ENCODE results near the gene ZNF821. TPM values are rescaled to one million over a fixed set of nuclear protein-coding genes. Genes with fewer than 3 reads are reported as not detected.
"Not testable (repeated sequence)": the region's sequence is repeated elsewhere in the genome, so short reads cannot be mapped to it uniquely, and the experiment has no call there.

ZNF821 gene
- total RNA-seq, 1 donor from 2014 or later: 5.6 TPM

GRCh38 chr16:71837150-71837549, 46.8 kb downstream of the ZNF821 start:
- no peaks in the 10 kb centered on the region for H3K27me3 ChIP-seq
- H3K4me1 ChIP-seq: no peaks in the 10 kb centered on the region
- ATAC-seq (no peak), DNase-seq (no peak)
- intact Hi-C loops (cut with DNase I): no loop called here
- TF ChIP-seq CTCF (IDR thresholded peaks at IDR 0.05): no peak
- no peak overlapping the region for H3K27ac ChIP-seq
- H3K36me3 ChIP-seq: no peaks in the 10 kb centered on the region
- no peaks in the 10 kb centered on the region for H3K9me3 ChIP-seq
- no peak overlapping the region for H3K4me3 ChIP-seq

GRCh38 chr16:71834291-71834690, 49.7 kb downstream of the ZNF821 start:
- H3K4me3 ChIP-seq: no peak overlapping the region
- H3K9me3 ChIP-seq: no peaks in the 10 kb centered on the region
- H3K36me3 ChIP-seq: no peaks in the 10 kb centered on the region
- H3K27me3 ChIP-seq: no peaks in the 10 kb centered on the region
- H3K27ac ChIP-seq: no peak overlapping the region
- intact Hi-C loops (cut with DNase I): no loop called here
- TF ChIP-seq CTCF (IDR thresholded peaks at IDR 0.05): no peak
- no peaks in the 10 kb centered on the region for H3K4me1 ChIP-seq
- DNase-seq: no peak
- no peak for ATAC-seq

GRCh38 chr16:71832112-71832511, 51.9 kb downstream of the ZNF821 start:
- H3K27me3 ChIP-seq; H3K4me3 ChIP-seq; H3K36me3 ChIP-seq; H3K9me3 ChIP-seq; H3K27ac ChIP-seq; ATAC-seq; intact Hi-C loops (cut with DNase I); DNase-seq; H3K4me1 ChIP-seq: not testable (repeated sequence)

GRCh38 chr16:71831698-71832097, 52.3 kb downstream of the ZNF821 start:
- H3K4me3 ChIP-seq; ATAC-seq; intact Hi-C loops (cut with DNase I); H3K36me3 ChIP-seq; H3K4me1 ChIP-seq; DNase-seq; H3K27me3 ChIP-seq; H3K27ac ChIP-seq; H3K9me3 ChIP-seq: not testable (repeated sequence)

- no peaks in the 10 kb centered on the region for H3K27me3 ChIP-seq
Observed at GRCh38 chr16:71830359-71830758, 53.6 kb downstream of the ZNF821 start.

GRCh38 chr16:71826533-71827017, 57.4 kb downstream of the ZNF821 start:
- ATAC-seq: peak; percentile 66
- DNase-seq: no peak
- Histone ChIP-seq H3K4me3 (no peak overlapping the region), H3K27me3 (no peaks in the 10 kb centered on the region), H3K9me3 (no peaks in the 10 kb centered on the region), H3K4me1 (no peaks in the 10 kb centered on the region), H3K36me3 (no peaks in the 10 kb centered on the region), H3K27ac (no peak overlapping the region)
- intact Hi-C loops (cut with DNase I): no loop called here
- TF ChIP-seq CTCF (IDR thresholded peaks at IDR 0.05): no peak

More at GRCh38 chr16:71830359-71830758, 53.6 kb downstream of the ZNF821 start:
- H3K36me3 ChIP-seq: no peaks in the 10 kb centered on the region
- no peak for TF ChIP-seq CTCF (IDR thresholded peaks at IDR 0.05)
- no peaks in the 10 kb centered on the region for H3K9me3 ChIP-seq
- ATAC-seq (peak; percentile 47), DNase-seq (no peak)
- no peak overlapping the region for H3K27ac ChIP-seq
- intact Hi-C loops (cut with DNase I): no loop called here
- H3K4me1 ChIP-seq: no peaks in the 10 kb centered on the region
- no peak overlapping the region for H3K4me3 ChIP-seq

GRCh38 chr16:71817155-71817500, 66.9 kb downstream of the ZNF821 start:
- intact Hi-C loops (cut with DNase I); ATAC-seq; H3K9me3 ChIP-seq; H3K4me3 ChIP-seq; H3K27me3 ChIP-seq; DNase-seq; H3K4me1 ChIP-seq; H3K36me3 ChIP-seq: not testable (repeated sequence)
- H3K27ac ChIP-seq: peak overlapping the region; percentile 33

Measured in upper lobe of right lung (tissue), 1 donor.